HG02642 (cell line): ENCODE data around the gene PXN.

Experiments
- ATAC-seq: cut with Tn5 transposase; IDR thresholded peaks from one replicate; pipeline ENCODE4 v1.9.1; 2021; ENCODE audit warnings: mild to moderate bottlenecking; ENCODE audit not compliant: unreplicated experiment, poor library complexity

Gene PXN

DNA sequence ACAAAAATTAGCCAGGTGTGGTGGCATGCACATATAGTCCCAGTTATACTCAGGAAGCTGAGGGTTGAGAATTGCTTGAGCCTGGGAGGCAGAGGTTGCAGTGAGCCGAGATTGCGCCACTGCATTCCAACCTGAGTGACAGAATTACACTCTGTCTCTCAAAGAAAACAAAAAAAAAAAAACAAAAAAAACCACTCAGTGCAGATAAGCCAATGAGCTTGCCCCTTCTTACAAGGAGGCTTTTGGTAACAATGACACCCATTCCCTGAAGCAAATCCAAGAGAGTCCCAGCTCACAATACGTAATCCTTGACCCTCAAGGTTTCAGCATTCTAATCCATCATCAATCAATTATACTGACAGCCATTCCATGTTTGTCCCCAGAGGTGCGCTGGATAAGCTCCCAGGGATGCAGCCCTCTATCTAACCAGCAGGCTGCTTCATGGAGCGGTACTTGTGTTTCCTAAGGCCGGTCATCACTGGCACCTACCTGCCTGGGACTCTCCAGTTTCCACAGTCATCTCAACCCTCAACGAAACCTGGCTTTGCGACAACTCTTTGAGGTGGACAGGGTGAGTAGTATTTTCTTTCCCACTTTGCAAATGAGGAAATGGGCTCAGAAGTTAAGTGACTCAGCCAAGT lies 83.4 kb downstream of the PXN start:
- ATAC-seq = no peak

DNA sequence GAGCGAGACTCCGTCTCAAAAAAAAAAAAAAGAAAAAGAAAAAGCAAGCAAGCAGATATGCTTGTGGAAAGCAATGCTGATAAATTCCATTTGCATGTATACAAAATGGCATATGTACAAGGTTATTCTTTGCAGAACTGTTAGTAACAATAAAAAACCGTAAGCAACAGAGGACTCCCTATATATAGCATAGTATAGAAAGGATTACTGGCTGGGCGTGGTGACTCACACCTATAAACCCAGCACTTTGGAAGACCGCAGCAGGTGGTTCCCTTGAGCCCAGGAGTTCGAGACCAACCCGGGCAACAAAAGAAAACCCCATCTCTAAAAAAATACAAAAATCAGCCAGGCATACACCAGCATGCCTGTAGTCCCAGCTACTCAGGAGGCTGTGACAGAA lies 84.6 kb downstream of the PXN start:
- ATAC-seq = no peak

DNA sequence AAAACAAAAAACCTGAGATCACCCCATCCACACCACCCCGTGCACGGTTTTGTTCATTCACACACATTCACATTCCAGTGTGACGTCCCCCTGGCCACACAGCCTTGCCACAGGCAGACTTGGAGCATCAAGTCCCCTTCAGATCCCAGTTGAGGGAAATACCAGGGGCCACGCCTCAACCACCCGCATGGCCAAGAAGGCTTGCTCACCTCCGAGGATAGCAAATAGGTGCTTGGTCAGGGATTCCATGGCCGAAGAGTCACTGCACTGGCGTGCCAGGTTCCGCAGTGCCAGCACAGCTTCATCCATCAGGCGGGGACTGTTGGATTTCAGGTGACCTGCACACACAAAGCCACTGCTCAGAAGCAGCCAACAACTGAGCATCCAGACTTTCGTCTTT lies 90.0 kb downstream of the PXN start:
- no peak for ATAC-seq

DNA sequence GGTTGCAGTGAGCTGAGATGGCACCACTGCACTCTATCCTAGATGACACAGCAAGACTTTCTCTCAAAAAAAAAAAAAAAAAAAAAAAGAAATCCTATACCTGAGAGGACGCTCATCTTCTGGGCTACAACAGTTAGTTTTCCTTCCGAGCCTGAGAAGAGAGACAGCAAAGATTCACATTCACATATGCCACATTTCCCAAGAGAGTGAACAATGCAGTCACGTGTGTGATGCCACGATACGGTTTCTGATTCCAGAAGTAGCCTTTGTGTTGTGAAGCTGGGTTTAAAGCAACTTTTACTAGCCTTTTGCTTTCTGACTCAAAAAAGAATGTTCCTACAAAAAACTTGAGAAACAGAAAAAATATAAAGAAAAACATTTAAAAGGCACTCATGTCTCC lies 90.5 kb downstream of the PXN start:
- no peak for ATAC-seq

DNA sequence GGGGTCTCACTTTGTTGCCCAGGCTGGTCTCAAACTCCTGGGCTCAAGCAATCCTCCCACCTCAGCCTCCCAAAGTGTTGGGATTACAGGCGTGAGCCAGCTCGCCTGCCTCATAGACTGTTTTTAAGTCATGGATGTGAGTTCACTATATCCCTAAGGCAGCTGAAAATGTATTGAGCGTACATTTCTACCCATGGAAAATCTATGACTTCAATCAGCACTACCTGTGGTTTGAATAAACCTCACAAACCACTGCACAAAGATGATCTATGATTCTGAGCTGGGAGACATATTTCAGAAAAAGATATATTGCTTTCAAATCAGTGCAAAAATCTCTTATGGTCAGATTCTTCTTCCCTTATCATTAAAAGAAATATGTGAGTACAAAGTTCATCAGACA lies 93.5 kb downstream of the PXN start:
- ATAC-seq = no peak

DNA sequence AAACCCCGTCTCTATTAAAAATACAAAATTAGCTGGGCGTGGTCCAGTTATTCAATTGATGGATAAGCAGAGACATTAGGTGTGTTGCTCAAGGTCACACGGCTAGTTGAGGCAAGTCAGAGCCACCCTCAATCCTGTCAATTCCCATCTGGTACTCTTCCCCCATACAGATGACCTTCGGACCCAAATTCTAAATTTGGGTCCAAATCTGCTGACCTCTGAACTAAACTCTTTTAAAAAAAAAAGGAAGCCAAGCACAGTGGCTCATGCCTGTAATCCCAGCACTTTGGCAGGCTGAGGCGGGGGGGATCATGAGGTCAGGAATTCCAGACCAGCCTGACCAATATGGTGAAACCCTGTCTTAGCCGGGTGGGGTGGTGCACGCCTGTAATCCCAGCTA lies 94.9 kb downstream of the PXN start:
- ATAC-seq = no peak

DNA sequence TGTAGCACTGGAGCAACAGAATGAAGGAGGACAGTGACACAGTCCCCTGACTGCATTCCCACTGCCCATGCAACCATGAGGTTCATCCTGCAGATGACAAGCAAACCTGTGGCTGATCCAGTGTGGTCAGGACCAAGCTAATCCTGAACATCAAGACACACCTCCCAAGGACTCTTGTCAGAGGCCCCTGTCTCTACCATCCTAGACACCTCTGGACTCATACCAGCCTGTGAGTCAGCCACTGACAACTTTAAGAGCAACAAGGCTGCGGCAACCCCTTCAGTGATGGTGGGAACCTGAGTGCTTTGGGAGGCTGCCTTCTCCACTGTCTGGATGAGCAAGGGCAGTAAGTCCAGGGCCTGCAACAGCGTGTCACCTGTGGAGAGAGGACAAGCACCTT lies 95.6 kb downstream of the PXN start:
- ATAC-seq = no peak

DNA sequence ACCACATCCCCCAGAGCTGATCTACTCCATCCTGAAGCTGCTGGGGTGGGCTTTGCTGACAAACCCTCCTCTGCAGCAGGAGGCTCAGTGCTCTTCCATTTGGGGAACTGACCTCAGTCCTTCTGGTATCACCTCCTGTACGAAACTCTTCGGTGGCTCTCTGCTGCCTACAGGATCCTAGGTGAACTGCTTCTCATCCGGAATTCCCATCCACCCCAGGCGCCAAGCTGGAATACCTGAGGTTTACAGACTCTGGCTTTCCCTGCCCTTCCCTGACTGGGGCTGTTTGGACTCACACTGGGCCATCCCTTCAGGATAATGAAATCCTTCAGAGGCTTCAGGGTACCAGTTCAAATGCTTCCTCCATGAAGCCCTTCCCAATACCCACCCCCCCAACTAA lies 97.2 kb downstream of the PXN start:
- ATAC-seq = no peak

DNA sequence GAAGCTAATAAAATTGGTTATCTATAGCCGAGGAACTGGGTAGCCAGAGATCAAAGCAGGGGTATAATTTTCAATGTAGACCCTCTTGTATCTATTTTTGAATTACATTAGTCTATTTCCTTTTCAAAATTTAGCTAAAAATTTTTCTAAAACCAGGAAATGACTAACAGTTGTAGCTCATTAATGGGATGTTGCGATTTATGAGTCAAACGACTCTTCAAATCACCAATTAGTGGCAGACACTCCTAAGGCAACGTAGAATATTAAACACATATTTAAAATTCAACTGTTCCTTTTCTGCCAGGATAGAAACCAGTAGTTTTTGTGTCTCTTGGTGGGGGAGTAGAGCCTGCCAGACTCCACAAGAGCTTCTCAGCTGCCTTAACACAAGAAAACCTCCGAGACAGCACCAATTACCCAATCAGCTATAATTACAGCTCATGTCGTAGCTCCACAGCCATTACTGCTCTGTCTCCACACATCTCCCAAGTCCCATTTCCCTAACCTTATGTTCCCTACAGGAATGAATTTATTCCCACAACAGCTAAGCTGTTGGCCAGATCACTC lies 97.9 kb downstream of the PXN start:
- no peak for ATAC-seq

DNA sequence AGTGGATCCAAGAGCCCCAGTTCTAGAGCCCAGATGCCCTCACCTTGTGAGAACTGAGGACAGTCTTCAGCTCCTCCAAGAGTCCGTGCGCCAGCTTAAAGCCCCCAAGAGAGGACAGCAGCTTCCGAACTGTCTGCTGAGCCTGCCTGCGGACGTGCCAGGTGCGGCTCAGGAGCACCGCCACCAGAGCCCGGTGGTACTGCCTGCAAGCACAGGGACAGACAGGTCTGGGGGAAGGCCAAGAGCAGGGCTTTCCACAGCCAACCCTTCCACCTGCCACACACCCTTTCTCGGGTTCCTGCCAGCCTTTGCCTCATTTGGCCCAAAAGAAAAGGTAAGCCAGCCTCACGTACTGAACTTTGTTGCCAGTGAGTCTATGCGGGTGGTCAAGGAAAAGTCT lies 101.2 kb downstream of the PXN start:
- no peak for ATAC-seq

DNA sequence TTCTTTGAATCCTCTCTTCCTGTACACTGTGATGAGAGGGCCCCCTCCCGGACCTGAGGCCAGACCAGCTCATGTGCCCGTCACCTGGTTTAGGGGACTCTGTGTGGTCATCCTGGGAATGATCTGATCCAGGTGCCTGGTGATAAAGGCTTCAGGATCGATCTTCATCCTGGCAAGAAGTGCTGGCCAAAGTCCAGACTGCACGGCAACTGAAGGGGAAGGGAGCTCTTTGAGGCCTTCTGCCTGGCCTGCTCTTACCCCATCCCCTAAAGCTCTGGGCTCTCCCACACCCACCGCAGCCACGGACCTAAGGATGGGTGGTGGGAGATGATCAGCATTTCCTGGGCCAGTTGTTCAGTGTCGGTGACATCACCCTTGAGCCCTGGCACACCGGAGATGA lies 102.8 kb downstream of the PXN start:
- no peak for ATAC-seq

DNA sequence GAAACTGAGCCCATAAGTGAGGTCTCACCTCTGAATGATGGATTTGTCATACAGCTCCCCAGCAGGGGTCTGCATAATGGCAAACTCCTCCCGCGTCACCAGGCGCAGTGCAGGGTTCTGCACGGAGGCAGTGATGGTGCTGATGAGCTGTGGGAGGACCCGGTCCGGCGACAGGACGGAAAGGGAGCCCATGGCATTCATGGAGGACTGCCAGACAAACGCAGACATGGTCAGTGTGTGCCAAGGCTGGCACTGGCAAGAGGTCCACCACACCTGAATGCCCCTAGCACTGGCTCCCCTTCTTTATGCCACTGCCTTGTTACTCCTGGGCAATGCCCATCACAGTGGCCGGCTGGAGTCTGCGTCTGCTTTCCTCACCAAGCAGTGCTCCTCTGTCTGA lies 103.7 kb downstream of the PXN start:
- no peak for ATAC-seq
